ENCODE results near the gene RGS6.

The RGS6 gene

GRCh38 chr14:72485695-72486094 lies 553.5 kb downstream of the RGS6 start:
- Histone ChIP-seq H3K4me2 (no peak overlapping the region), H3K27ac (no peak overlapping the region), H3K4me1 (peaks cover 25% of the 10 kb centered on the region), H3K9ac (no peak overlapping the region), H4K20me1 (no peaks in the 10 kb centered on the region), H3K4me3 (no peak overlapping the region), H3K36me3 (no peaks in the 10 kb centered on the region), H3K9me3 (peaks cover 47% of the 10 kb centered on the region), H3K27me3 (no peaks in the 10 kb centered on the region)
- no peak for TF ChIP-seq Cebpa-rat (IDR thresholded peaks at IDR 0.05)

GRCh38 chr14:72488514-72488913 lies 556.3 kb downstream of the RGS6 start:
- no peak overlapping the region for H3K27ac ChIP-seq

GRCh38 chr14:72492196-72492595 lies 560.0 kb downstream of the RGS6 start:
- Histone ChIP-seq H3K4me2 (no peak overlapping the region), H3K36me3 (no peaks in the 10 kb centered on the region), H3K9me3 (peaks cover 38% of the 10 kb centered on the region), H3K4me3 (no peak overlapping the region), H3K27ac (no peak overlapping the region), H3K27me3 (no peaks in the 10 kb centered on the region), H3K4me1 (no peaks in the 10 kb centered on the region), H4K20me1 (no peaks in the 10 kb centered on the region), H3K9ac (no peak overlapping the region)
- TF ChIP-seq Cebpa-rat (IDR thresholded peaks at IDR 0.05) = no peak

More at GRCh38 chr14:72488514-72488913, 556.3 kb downstream of the RGS6 start:
- no peaks in the 10 kb centered on the region for H3K36me3 ChIP-seq
- H4K20me1 ChIP-seq = no peaks in the 10 kb centered on the region
- H3K9ac ChIP-seq = no peak overlapping the region
- no peaks in the 10 kb centered on the region for H3K27me3 ChIP-seq
- no peak overlapping the region for H3K4me3 ChIP-seq
- H3K4me2 ChIP-seq = no peak overlapping the region
- H3K9me3 ChIP-seq = peaks cover 41% of the 10 kb centered on the region
- no peaks in the 10 kb centered on the region for H3K4me1 ChIP-seq
- TF ChIP-seq Cebpa-rat (IDR thresholded peaks at IDR 0.05) = no peak

GRCh38 chr14:72495668-72496067 lies 563.4 kb downstream of the RGS6 start:
- Histone ChIP-seq H3K27me3 (no peaks in the 10 kb centered on the region), H3K4me3 (no peak overlapping the region), H3K27ac (no peak overlapping the region), H3K36me3 (no peaks in the 10 kb centered on the region), H4K20me1 (no peaks in the 10 kb centered on the region), H3K9ac (no peak overlapping the region), H3K4me2 (no peak overlapping the region), H3K4me1 (no peaks in the 10 kb centered on the region), H3K9me3 (peaks cover 19% of the 10 kb centered on the region; the same call in 1 of the 2 replicates)
- TF ChIP-seq Cebpa-rat (IDR thresholded peaks at IDR 0.05) = no peak

GRCh38 chr14:72498646-72499045 lies 566.4 kb downstream of the RGS6 start:
- Histone ChIP-seq H3K27me3 (no peaks in the 10 kb centered on the region), H3K4me1 (no peaks in the 10 kb centered on the region), H3K27ac (no peak overlapping the region), H3K9ac (no peak overlapping the region), H3K36me3 (no peaks in the 10 kb centered on the region), H3K4me2 (no peak overlapping the region), H4K20me1 (no peaks in the 10 kb centered on the region), H3K4me3 (no peak overlapping the region), H3K9me3 (peaks cover 17% of the 10 kb centered on the region; the same call in 1 of the 2 replicates)
- TF ChIP-seq Cebpa-rat (IDR thresholded peaks at IDR 0.05) = no peak

- H3K4me1 ChIP-seq = no peaks in the 10 kb centered on the region
- H3K9me3 ChIP-seq = peaks cover 19% of the 10 kb centered on the region; the same call in 1 of the 2 replicates
- no peak overlapping the region for H3K27ac ChIP-seq
- no peaks in the 10 kb centered on the region for H3K27me3 ChIP-seq
- no peaks in the 10 kb centered on the region for H3K36me3 ChIP-seq
- H3K4me3 ChIP-seq = no peak overlapping the region
- no peak overlapping the region for H3K9ac ChIP-seq
- TF ChIP-seq Cebpa-rat (IDR thresholded peaks at IDR 0.05) = no peak
- no peaks in the 10 kb centered on the region for H4K20me1 ChIP-seq
- H3K4me2 ChIP-seq = no peak overlapping the region
Observed at GRCh38 chr14:72499746-72500145, 567.5 kb downstream of the RGS6 start.

GRCh38 chr14:72500234-72500838 lies 568.1 kb downstream of the RGS6 start:
- Histone ChIP-seq H3K27ac (no peak overlapping the region), H3K4me3 (no peak overlapping the region), H4K20me1 (no peaks in the 10 kb centered on the region), H3K27me3 (no peaks in the 10 kb centered on the region), H3K9me3 (peaks cover 14% of the 10 kb centered on the region; the same call in 1 of the 2 replicates), H3K9ac (no peak overlapping the region), H3K4me2 (no peak overlapping the region), H3K4me1 (no peaks in the 10 kb centered on the region), H3K36me3 (no peaks in the 10 kb centered on the region)
- no peak for TF ChIP-seq Cebpa-rat (IDR thresholded peaks at IDR 0.05)

- TF ChIP-seq Cebpa-rat (IDR thresholded peaks at IDR 0.05) = no peak
- Histone ChIP-seq H3K4me2 (no peak overlapping the region), H3K27me3 (no peaks in the 10 kb centered on the region), H3K9me3 (peaks cover 11% of the 10 kb centered on the region; the same call in 1 of the 2 replicates), H3K4me1 (no peaks in the 10 kb centered on the region), H3K27ac (no peak overlapping the region), H4K20me1 (no peaks in the 10 kb centered on the region), H3K36me3 (no peaks in the 10 kb centered on the region), H3K9ac (no peak overlapping the region), H3K4me3 (no peak overlapping the region)
Observed at GRCh38 chr14:72501439-72501838, 569.2 kb downstream of the RGS6 start.

- Histone ChIP-seq H3K4me1 (no peaks in the 10 kb centered on the region), H3K4me2 (no peak overlapping the region), H3K9me3 (peaks cover 11% of the 10 kb centered on the region; the same call in 1 of the 2 replicates), H3K9ac (no peak overlapping the region), H4K20me1 (no peaks in the 10 kb centered on the region), H3K36me3 (no peaks in the 10 kb centered on the region), H3K27me3 (no peaks in the 10 kb centered on the region), H3K4me3 (no peak overlapping the region), H3K27ac (no peak overlapping the region)
- no peak for TF ChIP-seq Cebpa-rat (IDR thresholded peaks at IDR 0.05)
Observed at GRCh38 chr14:72503271-72503670, 571.0 kb downstream of the RGS6 start.

GRCh38 chr14:72503696-72504368 lies 571.6 kb downstream of the RGS6 start:
- TF ChIP-seq Cebpa-rat (IDR thresholded peaks at IDR 0.05) = no peak
- Histone ChIP-seq H3K4me3 (no peak overlapping the region), H3K9me3 (peaks cover 11% of the 10 kb centered on the region; the same call in 1 of the 2 replicates), H3K9ac (no peak overlapping the region), H4K20me1 (no peaks in the 10 kb centered on the region), H3K36me3 (no peaks in the 10 kb centered on the region), H3K4me1 (no peaks in the 10 kb centered on the region), H3K4me2 (no peak overlapping the region), H3K27me3 (no peaks in the 10 kb centered on the region), H3K27ac (no peak overlapping the region)
